Measurements from ENCODE around the gene C22orf42. TPM values are rescaled to one million over a fixed set of nuclear protein-coding genes. Genes with fewer than 3 reads are reported as not detected.
"Not testable (repeated sequence)": the region's sequence is repeated elsewhere in the genome, so short reads cannot be mapped to it uniquely, and the experiment has no call there.

Gene C22orf42
- polyA plus RNA-seq, 1 experiment = not detected

- TF ChIP-seq CTCF (IDR thresholded peaks at IDR 0.05; ENCODE audit: insufficient read depth, low read depth, low read length) = no peak
- Histone ChIP-seq H3K27me3 (ENCODE audit: control insufficient read depth, insufficient read depth, low read length) (peaks cover 6% of the 10 kb centered on the region; the same call in 1 of the 2 replicates), H3K4me3 (ENCODE audit: low read depth, low read length) (no peak overlapping the region), H3K36me3 (ENCODE audit: control insufficient read depth, insufficient read depth, low read length) (no peaks in the 10 kb centered on the region)
- no peak for DNase-seq (ENCODE audit: low read depth)
- ChIA-PET CTCF (no interaction called here), POLR2A (no interaction called here)
These were observed 16.9 kb upstream of the C22orf42 start for GRCh38 chr22:32175683-32176644.

GRCh38 chr22:32175115-32175514 is 16.0 kb upstream of the C22orf42 start:
- TF ChIP-seq CTCF (IDR thresholded peaks at IDR 0.05; ENCODE audit: insufficient read depth, low read depth, low read length) = no peak
- ChIA-PET POLR2A (no interaction called here), CTCF (no interaction called here)
- no peak for DNase-seq (ENCODE audit: low read depth)
- Histone ChIP-seq H3K36me3 (ENCODE audit: control insufficient read depth, insufficient read depth, low read length) (no peaks in the 10 kb centered on the region), H3K4me3 (ENCODE audit: low read depth, low read length) (no peak overlapping the region), H3K27me3 (ENCODE audit: control insufficient read depth, insufficient read depth, low read length) (peaks cover 6% of the 10 kb centered on the region; the same call in 1 of the 2 replicates)

GRCh38 chr22:32165681-32166080 is 6.6 kb upstream of the C22orf42 start:
- ChIA-PET CTCF (no interaction called here), POLR2A (no interaction called here)
- Histone ChIP-seq H3K4me3 (ENCODE audit: low read depth, low read length) (no peak overlapping the region), H3K27me3 (ENCODE audit: control insufficient read depth, insufficient read depth, low read length) (no peaks in the 10 kb centered on the region; the same call in 1 of the 2 replicates), H3K36me3 (ENCODE audit: control insufficient read depth, insufficient read depth, low read length) (no peaks in the 10 kb centered on the region)
- no peak for TF ChIP-seq CTCF (IDR thresholded peaks at IDR 0.05; ENCODE audit: insufficient read depth, low read depth, low read length)
- DNase-seq (ENCODE audit: low read depth) = no peak

- H3K4me3 ChIP-seq (ENCODE audit: low read depth, low read length) = no peak overlapping the region
- no peak for DNase-seq (ENCODE audit: low read depth)
- TF ChIP-seq CTCF (IDR thresholded peaks at IDR 0.05; ENCODE audit: insufficient read depth, low read depth, low read length) = no peak
- ChIA-PET POLR2A (no interaction called here), CTCF (no interaction called here)
- H3K27me3 ChIP-seq (ENCODE audit: control insufficient read depth, insufficient read depth, low read length) = no peaks in the 10 kb centered on the region; the same call in 1 of the 2 replicates
- H3K36me3 ChIP-seq (ENCODE audit: control insufficient read depth, insufficient read depth, low read length) = no peaks in the 10 kb centered on the region
These were observed 5.2 kb upstream of the C22orf42 start for GRCh38 chr22:32164075-32164860.

- POLR2A ChIA-PET; H3K4me3 ChIP-seq (ENCODE audit: low read depth, low read length); CTCF ChIA-PET; H3K27me3 ChIP-seq (ENCODE audit: control insufficient read depth, insufficient read depth, low read length); DNase-seq (ENCODE audit: low read depth); H3K36me3 ChIP-seq (ENCODE audit: control insufficient read depth, insufficient read depth, low read length): not testable (repeated sequence)
These were observed 1.3 kb upstream of the C22orf42 start for GRCh38 chr22:32160411-32160810.

- H3K27me3 ChIP-seq (ENCODE audit: control insufficient read depth, insufficient read depth, low read length); CTCF ChIA-PET; DNase-seq (ENCODE audit: low read depth); POLR2A ChIA-PET; H3K4me3 ChIP-seq (ENCODE audit: low read depth, low read length); H3K36me3 ChIP-seq (ENCODE audit: control insufficient read depth, insufficient read depth, low read length): not testable (repeated sequence)
These were observed 1.5 kb downstream of the C22orf42 start for GRCh38 chr22:32157632-32158031.

- POLR2A ChIA-PET; H3K4me3 ChIP-seq (ENCODE audit: low read depth, low read length); H3K27me3 ChIP-seq (ENCODE audit: control insufficient read depth, insufficient read depth, low read length); H3K36me3 ChIP-seq (ENCODE audit: control insufficient read depth, insufficient read depth, low read length); DNase-seq (ENCODE audit: low read depth); CTCF ChIA-PET: not testable (repeated sequence)
These were observed 4.4 kb downstream of the C22orf42 start for GRCh38 chr22:32154727-32155126.

GRCh38 chr22:32151641-32152040 is 7.5 kb downstream of the C22orf42 start:
- CTCF ChIA-PET = not testable (repeated sequence)

GRCh38 chr22:32150647-32151046 is 8.5 kb downstream of the C22orf42 start:
- DNase-seq (ENCODE audit: low read depth); H3K4me3 ChIP-seq (ENCODE audit: low read depth, low read length); H3K36me3 ChIP-seq (ENCODE audit: control insufficient read depth, insufficient read depth, low read length); CTCF ChIA-PET; H3K27me3 ChIP-seq (ENCODE audit: control insufficient read depth, insufficient read depth, low read length); POLR2A ChIA-PET: not testable (repeated sequence)

More at GRCh38 chr22:32151641-32152040, 7.5 kb downstream of the C22orf42 start:
- H3K36me3 ChIP-seq (ENCODE audit: control insufficient read depth, insufficient read depth, low read length); H3K27me3 ChIP-seq (ENCODE audit: control insufficient read depth, insufficient read depth, low read length); DNase-seq (ENCODE audit: low read depth); POLR2A ChIA-PET; H3K4me3 ChIP-seq (ENCODE audit: low read depth, low read length): not testable (repeated sequence)
